GM23248 (cell line): ENCODE measurements around the gene SRRM5.

Source experiments
- EZH2 ChIP-seq: fragments of 200-600 bp; sonication (generic); IDR thresholded peaks from 2 replicates; pipeline ENCODE4 v1.6.1; 2018; ENCODE audit warnings: antibody characterized with exemption, mild to moderate bottlenecking; ENCODE audit not compliant: insufficient read depth, poor library complexity, severe bottlenecking
- EZH2phosphoT487 ChIP-seq: fragments of 200-600 bp; sonication (generic); IDR thresholded peaks from 2 replicates; pipeline ENCODE4 v1.6.1; 2018; ENCODE audit warnings: antibody characterized with exemption, moderate library complexity, mild to moderate bottlenecking, low read depth; ENCODE audit not compliant: insufficient read depth

- TF ChIP-seq EZH2phosphoT487 (no peak), EZH2 (no peak)
Measured at GRCh38 chr19:43626838-43627237, 14.9 kb downstream of the SRRM5 start.
